Urinary bladder (tissue), 4 donors: ENCODE results near the gene ABL1. TPM values are rescaled to one million over a fixed set of nuclear protein-coding genes. Genes with fewer than 3 reads are reported as not detected.

Experiments used
- DNase-seq: peaks from one replicate; pipeline ENCODE4 v3.0.0-alpha.2; 2015; ENCODE audit errors: extremely low spot score
- H3K27ac ChIP-seq: one replicate; pipeline ENCODE4 v1.5.1; 2013; ENCODE audit warnings: low read depth, mild to moderate bottlenecking, moderate library complexity
- H3K36me3 ChIP-seq: one replicate; pipeline ENCODE4 v1.6.1; 2013; ENCODE audit warnings: mild to moderate bottlenecking, moderate library complexity; ENCODE audit not compliant: insufficient read depth
- H3K4me1 ChIP-seq: one replicate; pipeline ENCODE4 v1.6.1; 2013; ENCODE audit warnings: mild to moderate bottlenecking, moderate library complexity; ENCODE audit not compliant: insufficient read depth
- H3K4me3 ChIP-seq: one replicate; pipeline ENCODE4 v1.5.1; 2013; ENCODE audit warnings: low read depth, low read length
- WGBS: extraction: QIAGEN DNeasy Blood & Tissue Kit; methylation state at CpG from one replicate; pipeline ENCODE4 v1.1.7; 2013; 5-methylcytosine and 5-hydroxymethylcytosine counted together
- polyA plus RNA-seq: library from polyadenylated mRNA; stranded (reverse); fragments of 200-250 nt; gene quantifications from one replicate; pipeline ENCODE4 v1.2.3, GENCODE V29; 2013
- total RNA-seq: library from RNA; depleted of rRNA; stranded (reverse); fragments of >200 nt; gene quantifications from one replicate; pipeline ENCODE4 v1.2.3, GENCODE V29; 2014
- donor health status: healthy with polysubstance abuse.
- donor health status: healthy.

Gene ABL1
- total and polyA plus RNA-seq, 2 donors, result 46.5 to 125 TPM

GRCh38 chr9:130810609-130811136 is 24.4 kb upstream of the ABL1 start:
- Histone ChIP-seq H3K36me3 (no peaks in the 10 kb centered on the region), H3K27ac (no peak overlapping the region), H3K4me1 (no peaks in the 10 kb centered on the region), H3K4me3 (no peak overlapping the region)
- DNase-seq, result no peak

- Histone ChIP-seq H3K4me1 (no peaks in the 10 kb centered on the region), H3K4me3 (no peak overlapping the region), H3K36me3 (no peaks in the 10 kb centered on the region), H3K27ac (no peak overlapping the region)
- 64% methylated on average over 9 of the region's 9 CpGs for WGBS
- no peak for DNase-seq
Observed at GRCh38 chr9:130815242-130815808, 19.7 kb upstream of the ABL1 start.

- Histone ChIP-seq H3K27ac (no peak overlapping the region), H3K4me3 (no peak overlapping the region), H3K4me1 (no peaks in the 10 kb centered on the region), H3K36me3 (no peaks in the 10 kb centered on the region)
- WGBS, result 96% methylated on average over 6 of the region's 6 CpGs
- DNase-seq, result no peak
Observed at GRCh38 chr9:130817914-130818313, 17.1 kb upstream of the ABL1 start.

- Histone ChIP-seq H3K36me3 (no peaks in the 10 kb centered on the region), H3K27ac (no peak overlapping the region), H3K4me3 (no peak overlapping the region), H3K4me1 (no peaks in the 10 kb centered on the region)
- 70% methylated on average over 5 of the region's 5 CpGs for WGBS
- DNase-seq, result no peak
Observed at GRCh38 chr9:130820135-130820738, 14.8 kb upstream of the ABL1 start.

GRCh38 chr9:130823435-130823834 is 11.6 kb upstream of the ABL1 start:
- Histone ChIP-seq H3K4me1 (no peaks in the 10 kb centered on the region), H3K36me3 (no peaks in the 10 kb centered on the region), H3K27ac (no peak overlapping the region), H3K4me3 (no peak overlapping the region)
- DNase-seq, result no peak
- WGBS, result 80% methylated on average over 6 of the region's 6 CpGs

- H3K4me3 ChIP-seq, result no peak overlapping the region
- no peaks in the 10 kb centered on the region for H3K4me1 ChIP-seq
- H3K27ac ChIP-seq, result peak overlapping the region; percentile 76
- H3K36me3 ChIP-seq, result no peaks in the 10 kb centered on the region
- no peak for DNase-seq
- 29% methylated on average over 2 of the region's 2 CpGs for WGBS
Observed at GRCh38 chr9:130824079-130824478, 11.0 kb upstream of the ABL1 start.

GRCh38 chr9:130824643-130825350 is 10.3 kb upstream of the ABL1 start:
- Histone ChIP-seq H3K4me1 (no peaks in the 10 kb centered on the region), H3K27ac (peak overlapping the region; percentile 76), H3K36me3 (no peaks in the 10 kb centered on the region), H3K4me3 (no peak overlapping the region)
- WGBS, result 15% methylated on average over 4 of the region's 4 CpGs
- DNase-seq, result peak; percentile 89

- H3K36me3 ChIP-seq, result no peaks in the 10 kb centered on the region
- H3K4me1 ChIP-seq, result no peaks in the 10 kb centered on the region
- H3K27ac ChIP-seq, result no peak overlapping the region
- no peak overlapping the region for H3K4me3 ChIP-seq
- DNase-seq, result no peak
Observed at GRCh38 chr9:130825351-130825651, 9.8 kb upstream of the ABL1 start.

GRCh38 chr9:130825809-130826208 is 9.2 kb upstream of the ABL1 start:
- DNase-seq, result no peak
- Histone ChIP-seq H3K36me3 (no peaks in the 10 kb centered on the region), H3K4me3 (no peak overlapping the region), H3K27ac (peak overlapping the region; percentile 67), H3K4me1 (no peaks in the 10 kb centered on the region)
- WGBS, result 84% methylated on average over 5 of the region's 5 CpGs

GRCh38 chr9:130829762-130830161 is 5.3 kb upstream of the ABL1 start:
- DNase-seq, result no peak
- WGBS, result 39% methylated on average over 1 of the region's 1 CpG
- H3K36me3 ChIP-seq, result no peaks in the 10 kb centered on the region
- H3K27ac ChIP-seq, result no peak overlapping the region
- no peak overlapping the region for H3K4me3 ChIP-seq
- H3K4me1 ChIP-seq, result no peaks in the 10 kb centered on the region

- no peak overlapping the region for H3K27ac ChIP-seq
- 51% methylated on average over 3 of the region's 3 CpGs for WGBS
- no peaks in the 10 kb centered on the region for H3K36me3 ChIP-seq
- no peak for DNase-seq
- no peaks in the 10 kb centered on the region for H3K4me1 ChIP-seq
- no peak overlapping the region for H3K4me3 ChIP-seq
Observed at GRCh38 chr9:130830231-130830760, 4.8 kb upstream of the ABL1 start.

- no peak overlapping the region for H3K27ac ChIP-seq
- H3K36me3 ChIP-seq, result no peaks in the 10 kb centered on the region
- H3K4me1 ChIP-seq, result no peaks in the 10 kb centered on the region
- no peak overlapping the region for H3K4me3 ChIP-seq
- no peak for DNase-seq
Observed at GRCh38 chr9:130831077-130831476, 4.0 kb upstream of the ABL1 start.

GRCh38 chr9:130833031-130833990 is 1.7 kb upstream of the ABL1 start:
- WGBS, result 60% methylated on average over 8 of the region's 8 CpGs
- Histone ChIP-seq H3K27ac (no peak overlapping the region), H3K36me3 (no peaks in the 10 kb centered on the region), H3K4me1 (no peaks in the 10 kb centered on the region), H3K4me3 (no peak overlapping the region)
- no peak for DNase-seq
